ENCODE data around the gene ZNF668. TPM values are rescaled to one million over a fixed set of nuclear protein-coding genes. Genes with fewer than 3 reads are reported as not detected.

Gene ZNF668
- total and polyA plus RNA-seq, 2 of the 13 experiments (the other 11 are each of a cell fraction or from before 2014, with no cell fraction given): 3.8 to 9.8 TPM

GRCh38 chr16:31113121-31114120 is 39.4 kb upstream of the ZNF668 start (continued):
- no peak for TF ChIP-seq ZBTB40 (IDR thresholded peaks at IDR 0.05)
- TF ChIP-seq ZBTB40 (CRISPR knock-in tag; IDR thresholded peaks at IDR 0.05): no peak
- TF ChIP-seq, protein P1, sequence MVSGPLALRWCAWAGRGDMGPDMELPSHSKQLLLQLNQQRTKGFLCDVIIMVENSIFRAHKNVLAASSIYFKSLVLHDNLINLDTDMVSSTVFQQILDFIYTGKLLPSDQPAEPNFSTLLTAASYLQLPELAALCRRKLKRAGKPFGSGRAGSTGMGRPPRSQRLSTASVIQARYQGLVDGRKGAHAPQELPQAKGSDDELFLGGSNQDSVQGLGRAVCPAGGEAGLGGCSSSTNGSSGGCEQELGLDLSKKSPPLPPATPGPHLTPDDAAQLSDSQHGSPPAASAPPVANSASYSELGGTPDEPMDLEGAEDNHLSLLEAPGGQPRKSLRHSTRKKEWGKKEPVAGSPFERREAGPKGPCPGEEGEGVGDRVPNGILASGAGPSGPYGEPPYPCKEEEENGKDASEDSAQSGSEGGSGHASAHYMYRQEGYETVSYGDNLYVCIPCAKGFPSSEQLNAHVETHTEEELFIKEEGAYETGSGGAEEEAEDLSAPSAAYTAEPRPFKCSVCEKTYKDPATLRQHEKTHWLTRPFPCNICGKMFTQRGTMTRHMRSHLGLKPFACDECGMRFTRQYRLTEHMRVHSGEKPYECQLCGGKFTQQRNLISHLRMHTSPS (CRISPR knock-in tag; IDR thresholded peaks at IDR 0.05; ENCODE audit: low read depth): no peak
- TF ChIP-seq TOE1 (CRISPR knock-in tag; IDR thresholded peaks at IDR 0.05): no peak
- TF ChIP-seq, protein P2, sequence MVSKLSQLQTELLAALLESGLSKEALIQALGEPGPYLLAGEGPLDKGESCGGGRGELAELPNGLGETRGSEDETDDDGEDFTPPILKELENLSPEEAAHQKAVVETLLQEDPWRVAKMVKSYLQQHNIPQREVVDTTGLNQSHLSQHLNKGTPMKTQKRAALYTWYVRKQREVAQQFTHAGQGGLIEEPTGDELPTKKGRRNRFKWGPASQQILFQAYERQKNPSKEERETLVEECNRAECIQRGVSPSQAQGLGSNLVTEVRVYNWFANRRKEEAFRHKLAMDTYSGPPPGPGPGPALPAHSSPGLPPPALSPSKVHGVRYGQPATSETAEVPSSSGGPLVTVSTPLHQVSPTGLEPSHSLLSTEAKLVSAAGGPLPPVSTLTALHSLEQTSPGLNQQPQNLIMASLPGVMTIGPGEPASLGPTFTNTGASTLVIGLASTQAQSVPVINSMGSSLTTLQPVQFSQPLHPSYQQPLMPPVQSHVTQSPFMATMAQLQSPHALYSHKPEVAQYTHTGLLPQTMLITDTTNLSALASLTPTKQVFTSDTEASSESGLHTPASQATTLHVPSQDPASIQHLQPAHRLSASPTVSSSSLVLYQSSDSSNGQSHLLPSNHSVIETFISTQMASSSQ (IDR thresholded peaks at IDR 0.05; ENCODE audit: low read depth): peak; percentile 73
- TF ChIP-seq, protein P2 (CRISPR knock-in tag; IDR thresholded peaks at IDR 0.05; ENCODE audit: borderline replicate concordance): no peak; the same call in 1 of the 2 replicates
- TF ChIP-seq, protein P3, sequence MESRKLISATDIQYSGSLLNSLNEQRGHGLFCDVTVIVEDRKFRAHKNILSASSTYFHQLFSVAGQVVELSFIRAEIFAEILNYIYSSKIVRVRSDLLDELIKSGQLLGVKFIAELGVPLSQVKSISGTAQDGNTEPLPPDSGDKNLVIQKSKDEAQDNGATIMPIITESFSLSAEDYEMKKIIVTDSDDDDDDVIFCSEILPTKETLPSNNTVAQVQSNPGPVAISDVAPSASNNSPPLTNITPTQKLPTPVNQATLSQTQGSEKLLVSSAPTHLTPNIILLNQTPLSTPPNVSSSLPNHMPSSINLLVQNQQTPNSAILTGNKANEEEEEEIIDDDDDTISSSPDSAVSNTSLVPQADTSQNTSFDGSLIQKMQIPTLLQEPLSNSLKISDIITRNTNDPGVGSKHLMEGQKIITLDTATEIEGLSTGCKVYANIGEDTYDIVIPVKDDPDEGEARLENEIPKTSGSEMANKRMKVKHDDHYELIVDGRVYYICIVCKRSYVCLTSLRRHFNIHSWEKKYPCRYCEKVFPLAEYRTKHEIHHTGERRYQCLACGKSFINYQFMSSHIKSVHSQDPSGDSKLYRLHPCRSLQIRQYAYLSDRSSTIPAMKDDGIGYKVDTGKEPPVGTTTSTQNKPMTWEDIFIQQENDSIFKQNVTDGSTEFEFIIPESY (CRISPR knock-in tag; IDR thresholded peaks at IDR 0.05): 0 out of 2 replicates have a peak, but pooled peaks have one; percentile 13
- TF ChIP-seq ZNF263 (CRISPR knock-in tag; IDR thresholded peaks at IDR 0.05): peak; percentile 81
- TF ChIP-seq ZNF3 (CRISPR knock-in tag; IDR thresholded peaks at IDR 0.05): no peak
- TF ChIP-seq REPIN1 (CRISPR knock-in tag; IDR thresholded peaks at IDR 0.05; ENCODE audit: borderline replicate concordance, low read depth): no peak

Measured in HepG2 (cell line).